ENCODE measurements around the gene HSD17B12.

Gene HSD17B12

GRCh38 chr11:43689167-43689566 lies 8.6 kb downstream of the HSD17B12 start:
- DNase-seq: no peak

- DNase-seq: no peak
Measured at GRCh38 chr11:43690929-43691725, 10.6 kb downstream of the HSD17B12 start.

- no peak for DNase-seq
Measured at GRCh38 chr11:43691806-43692205, 11.3 kb downstream of the HSD17B12 start.

- DNase-seq: no peak
Measured at GRCh38 chr11:43693069-43693468, 12.5 kb downstream of the HSD17B12 start.

GRCh38 chr11:43693731-43694130 lies 13.2 kb downstream of the HSD17B12 start:
- DNase-seq: no peak

- DNase-seq: no peak
Measured at GRCh38 chr11:43694477-43694876, 13.9 kb downstream of the HSD17B12 start.

GRCh38 chr11:43697679-43698078 lies 17.1 kb downstream of the HSD17B12 start:
- DNase-seq: no peak

GRCh38 chr11:43699870-43700269 lies 19.3 kb downstream of the HSD17B12 start:
- no peak for DNase-seq

- no peak for DNase-seq
Measured at GRCh38 chr11:43706631-43707030, 26.1 kb downstream of the HSD17B12 start.

- no peak for DNase-seq
Measured at GRCh38 chr11:43708776-43709175, 28.2 kb downstream of the HSD17B12 start.

- no peak for DNase-seq
Measured at GRCh38 chr11:43709689-43710088, 29.2 kb downstream of the HSD17B12 start.

GRCh38 chr11:43712676-43713075 lies 32.1 kb downstream of the HSD17B12 start:
- no peak for DNase-seq

GRCh38 chr11:43718373-43718772 lies 37.8 kb downstream of the HSD17B12 start:
- no peak for DNase-seq

GRCh38 chr11:43723617-43724016 lies 43.1 kb downstream of the HSD17B12 start:
- DNase-seq: no peak

- no peak for DNase-seq
Measured at GRCh38 chr11:43732225-43732624, 51.7 kb downstream of the HSD17B12 start.

- no peak for DNase-seq
Measured at GRCh38 chr11:43734256-43734655, 53.7 kb downstream of the HSD17B12 start.

GRCh38 chr11:43735115-43735514 lies 54.6 kb downstream of the HSD17B12 start:
- no peak for DNase-seq

- no peak for DNase-seq
Measured at GRCh38 chr11:43735961-43736360, 55.4 kb downstream of the HSD17B12 start.

- DNase-seq: no peak
Measured at GRCh38 chr11:43736502-43737200, 56.1 kb downstream of the HSD17B12 start.

GRCh38 chr11:43737201-43737590 lies 56.7 kb downstream of the HSD17B12 start:
- DNase-seq: no peak

- DNase-seq: no peak
Measured at GRCh38 chr11:43738600-43739409, 58.3 kb downstream of the HSD17B12 start.

- no peak for DNase-seq
Measured at GRCh38 chr11:43746670-43747069, 66.1 kb downstream of the HSD17B12 start.

GRCh38 chr11:43747130-43747802 lies 66.7 kb downstream of the HSD17B12 start:
- no peak for DNase-seq
